Muscle layer of colon (tissue), 2 donors: ENCODE data around the gene LAMTOR3.
"Not testable (repeated sequence)": the region's sequence is repeated elsewhere in the genome, so short reads cannot be mapped to it uniquely, and the experiment has no call there.

Experiments
- H3K27ac ChIP-seq: one replicate; pipeline ENCODE4 v1.7.0; 2013; ENCODE audit warnings: low read depth, mild to moderate bottlenecking, low read length, moderate library complexity
- H3K27me3 ChIP-seq, 2 donors: one replicate each; pipeline ENCODE4 v1.7.0; 2013; ENCODE audit warnings: low read length in 2 of 2, mild to moderate bottlenecking in 2 of 2; ENCODE audit not compliant: insufficient read depth in 2 of 2, control insufficient read depth in 1 of 2
- H3K36me3 ChIP-seq: one replicate; pipeline ENCODE4 v1.7.0; 2013; ENCODE audit warnings: mild to moderate bottlenecking, low read length; ENCODE audit not compliant: insufficient read depth
- H3K4me1 ChIP-seq: one replicate; pipeline ENCODE4 v1.7.0; 2013; ENCODE audit warnings: mild to moderate bottlenecking, low read length; ENCODE audit not compliant: insufficient read depth
- H3K4me3 ChIP-seq, 2 donors: one replicate each; pipeline ENCODE4 v1.7.0; 2013; ENCODE audit warnings: low read length in 2 of 2, low read depth in 1 of 2, mild to moderate bottlenecking in 1 of 2, moderate library complexity in 1 of 2
- H3K9ac ChIP-seq: one replicate; pipeline ENCODE4 v1.7.0; 2013; ENCODE audit warnings: low read length
- H3K9me3 ChIP-seq: one replicate; pipeline ENCODE4 v1.7.0; 2013; ENCODE audit warnings: mild to moderate bottlenecking, low read length
- donor health status: abdominal sarcoma.
- donor health status: Adenocarcinoma of cecum.

LAMTOR3 gene

GRCh38 chr4:99845708-99846469, 48.3 kb downstream of the LAMTOR3 start:
- Histone ChIP-seq H3K27ac (no peak overlapping the region), H3K9me3 (no peaks in the 10 kb centered on the region), H3K9ac (no peak overlapping the region), H3K27me3 (no peaks in the 10 kb centered on the region), H3K36me3 (no peaks in the 10 kb centered on the region), H3K4me1 (no peaks in the 10 kb centered on the region), H3K4me3 (no peak overlapping the region)

- no peak overlapping the region for H3K4me3 ChIP-seq
- H3K27me3 ChIP-seq: no peaks in the 10 kb centered on the region
- no peaks in the 10 kb centered on the region for H3K36me3 ChIP-seq
- H3K9ac ChIP-seq: no peak overlapping the region
- no peaks in the 10 kb centered on the region for H3K9me3 ChIP-seq
- H3K27ac ChIP-seq: no peak overlapping the region
- H3K4me1 ChIP-seq: no peaks in the 10 kb centered on the region
These were observed 49.0 kb downstream of the LAMTOR3 start for GRCh38 chr4:99845179-99845578.

- Histone ChIP-seq H3K4me3 (no peak overlapping the region), H3K27ac (no peak overlapping the region), H3K27me3 (no peaks in the 10 kb centered on the region), H3K4me1 (no peaks in the 10 kb centered on the region), H3K36me3 (no peaks in the 10 kb centered on the region), H3K9ac (no peak overlapping the region), H3K9me3 (no peaks in the 10 kb centered on the region)
These were observed 50.2 kb downstream of the LAMTOR3 start for GRCh38 chr4:99844048-99844447.

GRCh38 chr4:99843413-99843812, 50.8 kb downstream of the LAMTOR3 start:
- Histone ChIP-seq H3K27me3 (no peaks in the 10 kb centered on the region), H3K9me3 (no peaks in the 10 kb centered on the region), H3K4me1 (no peaks in the 10 kb centered on the region), H3K27ac (no peak overlapping the region), H3K4me3 (no peak overlapping the region), H3K36me3 (no peaks in the 10 kb centered on the region), H3K9ac (no peak overlapping the region)

GRCh38 chr4:99841129-99841528, 53.1 kb downstream of the LAMTOR3 start:
- H3K36me3 ChIP-seq: no peaks in the 10 kb centered on the region
- no peak overlapping the region for H3K27ac ChIP-seq
- H3K27me3 ChIP-seq: no peaks in the 10 kb centered on the region
- H3K4me1 ChIP-seq: no peaks in the 10 kb centered on the region
- H3K9me3 ChIP-seq: no peaks in the 10 kb centered on the region
- H3K4me3 ChIP-seq: no peak overlapping the region
- H3K9ac ChIP-seq: no peak overlapping the region

- Histone ChIP-seq H3K9me3 (no peaks in the 10 kb centered on the region), H3K27ac (no peak overlapping the region), H3K4me3 (no peak overlapping the region), H3K4me1 (no peaks in the 10 kb centered on the region), H3K36me3 (no peaks in the 10 kb centered on the region), H3K9ac (no peak overlapping the region), H3K27me3 (no peaks in the 10 kb centered on the region)
These were observed 55.3 kb downstream of the LAMTOR3 start for GRCh38 chr4:99838927-99839326.

- peaks cover 8% of the 10 kb centered on the region for H3K4me1 ChIP-seq
- H3K27me3 ChIP-seq: no peaks in the 10 kb centered on the region
- H3K27ac ChIP-seq: no peak overlapping the region
- no peak overlapping the region for H3K4me3 ChIP-seq
- no peaks in the 10 kb centered on the region for H3K36me3 ChIP-seq
- no peak overlapping the region for H3K9ac ChIP-seq
- no peaks in the 10 kb centered on the region for H3K9me3 ChIP-seq
These were observed 58.3 kb downstream of the LAMTOR3 start for GRCh38 chr4:99835942-99836341.

GRCh38 chr4:99834569-99834968, 59.7 kb downstream of the LAMTOR3 start:
- no peaks in the 10 kb centered on the region for H3K9me3 ChIP-seq
- H3K4me3 ChIP-seq: no peak overlapping the region
- no peaks in the 10 kb centered on the region for H3K36me3 ChIP-seq
- no peak overlapping the region for H3K9ac ChIP-seq
- H3K27ac ChIP-seq: no peak overlapping the region
- H3K27me3 ChIP-seq: no peaks in the 10 kb centered on the region
- H3K4me1 ChIP-seq: peaks cover 8% of the 10 kb centered on the region

- Histone ChIP-seq H3K4me3 (no peak overlapping the region), H3K27me3 (no peaks in the 10 kb centered on the region), H3K36me3 (no peaks in the 10 kb centered on the region), H3K27ac (no peak overlapping the region), H3K9me3 (no peaks in the 10 kb centered on the region), H3K9ac (no peak overlapping the region), H3K4me1 (peaks cover 8% of the 10 kb centered on the region)
These were observed 60.5 kb downstream of the LAMTOR3 start for GRCh38 chr4:99833756-99834155.

- Histone ChIP-seq H3K9me3 (no peaks in the 10 kb centered on the region), H3K27ac (no peak overlapping the region), H3K4me3 (no peak overlapping the region), H3K27me3 (no peaks in the 10 kb centered on the region), H3K4me1 (peaks cover 8% of the 10 kb centered on the region), H3K36me3 (no peaks in the 10 kb centered on the region), H3K9ac (no peak overlapping the region)
These were observed 61.5 kb downstream of the LAMTOR3 start for GRCh38 chr4:99832758-99833157.

GRCh38 chr4:99832321-99832720, 61.9 kb downstream of the LAMTOR3 start:
- Histone ChIP-seq H3K27me3 (no peaks in the 10 kb centered on the region), H3K27ac (no peak overlapping the region), H3K4me1 (peaks cover 8% of the 10 kb centered on the region), H3K9ac (no peak overlapping the region), H3K36me3 (no peaks in the 10 kb centered on the region), H3K4me3 (no peak overlapping the region), H3K9me3 (no peaks in the 10 kb centered on the region)

GRCh38 chr4:99830051-99830450, 64.2 kb downstream of the LAMTOR3 start:
- H3K4me1 ChIP-seq, H3K9ac ChIP-seq, H3K9me3 ChIP-seq, H3K27me3 ChIP-seq, H3K27ac ChIP-seq, H3K36me3 ChIP-seq, H3K4me3 ChIP-seq: not testable (repeated sequence)
